Occipital lobe (tissue), 2 donors: ENCODE data around the gene SLC33A1. TPM values are rescaled to one million over a fixed set of nuclear protein-coding genes. Genes with fewer than 3 reads are reported as not detected.
"Not testable (repeated sequence)": the region's sequence is repeated elsewhere in the genome, so short reads cannot be mapped to it uniquely, and the experiment has no call there.

Source experiments
- DNase-seq: peaks from one replicate; lab custom pipeline; 2025; lab: John Stamatoyannopoulos, UW
- total RNA-seq: library from RNA; depleted of rRNA; stranded (reverse); fragments of >200 nt; gene quantifications from one replicate; pipeline ENCODE4 v1.2.3, GENCODE V29; 2014

Gene SLC33A1
- total RNA-seq, result 54.1 TPM

DNA sequence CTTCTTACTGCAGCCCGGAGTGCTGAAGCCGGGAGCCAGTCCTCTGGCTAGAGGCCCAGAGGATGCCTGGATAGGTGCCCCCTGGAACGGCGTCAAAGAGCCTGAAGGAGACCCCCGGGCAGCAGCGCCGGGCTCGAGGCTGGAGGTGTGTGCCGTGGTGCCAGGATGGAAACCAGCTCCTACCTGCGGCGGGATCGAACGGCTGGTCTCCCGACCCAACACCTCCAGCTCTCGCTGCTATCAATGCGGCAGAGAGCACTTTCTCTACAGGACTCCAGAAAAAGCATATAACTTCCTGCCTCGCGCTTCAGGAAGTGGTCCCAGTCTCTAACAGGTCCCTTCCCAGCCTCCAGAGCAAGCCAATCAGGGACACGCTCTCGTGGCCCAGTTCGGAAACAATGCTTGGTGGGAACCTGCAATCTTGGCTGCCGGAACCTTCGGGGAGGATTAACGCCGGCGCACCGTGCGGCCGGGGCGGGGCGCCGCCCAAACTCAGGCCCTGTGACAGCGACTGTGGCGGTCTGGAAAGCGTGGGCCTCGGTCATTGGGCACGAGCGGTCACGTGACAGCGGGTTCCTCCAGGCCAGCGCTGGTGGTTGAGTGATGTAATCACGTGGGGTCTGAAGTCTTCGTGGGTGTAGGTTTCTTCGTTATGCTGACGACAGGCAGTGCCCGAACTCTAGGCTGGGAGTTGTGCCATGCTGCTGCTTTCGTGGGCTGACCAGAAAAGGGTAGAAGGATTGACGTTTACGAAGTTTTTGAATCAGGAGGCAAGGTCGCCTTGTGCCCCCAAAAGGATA is at the start of gene SLC33A1:
Gene SLC33A1, minus strand, starts transcription at position 287 of the 800 bp plus-strand sequence. CDS start 430 bp downstream, outside the sequence.
- peak; percentile 99 for DNase-seq

DNA sequence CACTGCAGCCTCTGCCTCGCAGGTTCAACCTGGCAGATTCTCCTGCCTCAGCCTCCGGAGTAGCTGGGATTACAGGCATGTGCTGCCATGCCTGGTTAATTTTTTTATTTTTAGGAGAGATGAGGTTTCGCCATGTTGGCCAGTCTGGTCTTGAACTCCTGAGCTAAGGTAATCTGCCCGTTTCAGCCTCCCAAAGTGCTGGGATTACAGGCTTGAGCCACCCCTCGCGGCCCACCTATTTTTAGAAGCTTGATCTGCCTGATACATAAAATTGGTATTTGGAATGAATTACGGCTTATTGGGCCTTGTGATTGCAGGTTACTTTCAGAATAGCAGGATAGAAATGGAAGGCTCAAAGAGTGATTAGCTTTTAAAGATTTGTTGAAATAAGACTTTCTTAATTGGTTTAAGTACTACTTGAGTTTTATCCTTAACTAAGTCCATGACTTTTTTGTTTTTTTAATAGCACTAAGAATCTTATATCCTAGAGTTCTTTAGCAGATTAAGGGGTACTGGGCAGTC is 41.2 kb upstream of the SLC33A1 start:
- DNase-seq, result no peak

DNA sequence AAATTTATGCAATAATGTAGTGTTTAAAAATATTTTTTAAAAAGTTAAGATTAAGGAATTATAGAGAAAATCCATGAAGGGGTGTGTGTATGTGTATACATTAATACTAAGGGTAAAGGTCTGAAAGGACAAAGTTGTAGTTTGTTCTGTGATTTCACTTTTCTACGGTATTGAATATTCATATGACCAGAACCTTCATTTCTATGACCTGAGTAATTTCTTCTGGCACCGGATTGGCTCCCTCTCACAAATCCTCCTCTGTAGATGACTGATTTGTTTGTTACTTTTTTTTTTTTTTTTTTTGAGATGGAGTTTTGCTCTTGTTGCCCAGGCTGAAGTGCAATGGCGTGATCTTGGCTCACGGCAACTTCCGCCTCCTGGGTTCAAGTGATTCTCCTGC is 37.1 kb upstream of the SLC33A1 start:
- DNase-seq, result no peak

DNA sequence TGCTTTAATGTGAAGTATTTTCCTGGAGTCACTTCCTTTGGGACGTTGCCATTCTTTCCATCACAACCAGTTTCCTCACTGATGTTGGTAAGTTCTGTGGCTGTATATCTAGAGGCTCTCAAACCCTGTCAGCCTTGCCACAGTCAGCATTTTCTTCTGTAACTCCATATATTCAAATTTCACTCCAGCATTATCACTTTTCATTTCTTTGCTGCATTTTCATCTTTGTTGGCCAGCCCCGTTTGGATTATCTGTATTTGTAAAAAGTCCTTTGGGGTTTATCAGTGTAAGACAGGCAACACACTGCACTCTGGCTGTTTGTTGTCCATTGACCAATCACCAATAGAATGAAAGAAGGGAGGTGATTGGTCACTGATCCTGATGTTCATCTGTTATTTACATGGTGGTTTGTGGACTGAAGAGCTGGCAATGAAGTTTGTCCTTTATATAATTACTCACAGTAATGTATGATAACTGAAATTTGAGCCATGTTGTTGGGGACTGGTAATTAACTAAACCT is 36.5 kb upstream of the SLC33A1 start:
- DNase-seq, result no peak

DNA sequence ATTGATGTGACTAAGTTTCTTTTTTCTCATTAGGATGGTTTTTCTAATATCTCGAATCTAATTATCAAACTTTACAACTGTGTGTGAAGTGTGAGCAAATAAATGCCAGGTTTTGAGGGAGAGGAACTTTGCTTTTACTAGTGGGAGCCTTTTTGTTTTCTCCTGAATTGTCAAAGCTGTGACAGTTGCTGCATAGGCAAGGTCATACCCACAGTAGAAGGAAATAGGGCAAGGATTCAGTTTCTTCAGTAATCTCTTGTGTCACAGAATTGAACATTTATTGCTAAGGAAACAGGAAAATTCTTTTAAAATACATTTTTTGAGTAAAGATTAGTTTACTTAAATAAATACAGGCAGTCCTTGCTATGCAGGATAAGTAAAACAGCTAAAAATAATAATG is 35.7 kb upstream of the SLC33A1 start:
- DNase-seq, result no peak

DNA sequence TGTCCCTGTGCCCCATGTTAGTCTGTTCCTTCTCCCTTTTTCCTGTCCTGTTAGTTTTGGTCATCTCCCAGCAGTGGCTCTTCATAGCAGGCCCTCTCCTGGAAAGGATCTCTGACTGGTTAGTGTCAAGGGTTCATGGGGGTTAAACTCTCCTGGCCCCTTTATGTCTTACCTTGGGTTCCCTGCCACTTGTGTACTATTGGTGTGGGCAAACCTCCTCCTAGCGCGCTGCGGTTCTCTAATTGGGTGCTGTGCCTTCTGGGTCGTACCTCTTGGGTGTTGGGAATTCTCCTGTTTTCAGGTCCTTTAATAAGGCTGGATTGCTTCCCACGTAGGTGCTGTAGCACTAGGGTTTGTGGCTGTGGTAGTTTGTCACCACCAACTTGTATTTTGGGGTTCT is 35.0 kb upstream of the SLC33A1 start:
- no peak for DNase-seq

DNA sequence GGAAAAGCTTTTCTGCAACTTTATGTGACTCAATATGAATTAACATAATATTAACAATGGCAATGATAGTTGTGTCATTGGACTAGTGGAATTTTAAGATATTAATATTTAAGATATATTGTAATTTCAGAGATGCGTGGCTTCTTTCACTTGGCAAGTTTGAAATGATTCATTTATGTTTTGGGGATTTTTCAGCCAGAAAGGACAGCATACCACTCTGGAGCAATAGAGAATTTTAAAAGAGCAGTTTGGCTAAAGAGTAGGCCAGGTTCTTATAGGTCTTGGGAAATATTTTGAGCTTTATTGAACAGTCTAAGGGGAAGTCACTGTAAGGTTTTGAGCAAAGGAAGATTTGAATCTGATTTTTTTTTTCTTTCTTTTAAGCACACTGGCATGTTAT is 32.7 kb upstream of the SLC33A1 start:
- DNase-seq, result no peak

DNA sequence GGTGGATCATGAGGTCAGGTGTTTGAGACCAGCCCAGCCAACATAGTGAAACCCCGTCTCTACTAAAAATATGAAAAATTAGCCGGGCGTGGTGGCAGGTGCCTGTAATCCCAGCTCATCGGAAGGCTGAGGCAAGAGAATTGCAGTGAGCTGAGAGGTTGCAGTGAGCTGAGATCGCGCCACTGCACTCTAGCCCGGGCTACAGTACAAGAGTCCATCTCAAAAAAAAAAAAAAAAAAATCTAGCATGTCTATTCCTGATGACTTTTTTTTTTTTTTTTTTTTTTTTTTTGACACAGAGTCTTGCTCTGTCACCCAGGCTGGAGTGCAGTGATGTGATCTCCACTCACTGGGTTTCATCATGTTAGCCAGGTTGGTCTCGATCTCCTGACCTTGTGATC is 32.1 kb upstream of the SLC33A1 start:
- DNase-seq, result not testable (repeated sequence)

DNA sequence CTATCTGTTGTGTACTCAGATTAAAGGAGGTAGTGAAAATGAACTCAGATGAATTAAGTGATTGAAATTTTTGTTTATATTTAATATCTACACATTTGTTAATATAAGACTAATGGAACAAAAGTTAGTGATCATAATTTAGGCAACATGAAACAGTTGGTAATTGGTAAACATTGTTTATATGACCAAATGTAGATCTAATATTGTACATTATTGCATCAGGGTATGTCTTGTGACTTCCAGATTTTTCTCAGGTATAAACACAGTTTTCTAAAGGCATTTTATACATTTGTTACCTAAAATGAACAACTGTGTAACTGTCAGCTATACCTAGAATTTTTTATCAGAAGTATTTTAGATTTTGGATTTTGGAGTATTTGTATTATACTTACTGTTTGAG is 31.1 kb upstream of the SLC33A1 start:
- no peak for DNase-seq

DNA sequence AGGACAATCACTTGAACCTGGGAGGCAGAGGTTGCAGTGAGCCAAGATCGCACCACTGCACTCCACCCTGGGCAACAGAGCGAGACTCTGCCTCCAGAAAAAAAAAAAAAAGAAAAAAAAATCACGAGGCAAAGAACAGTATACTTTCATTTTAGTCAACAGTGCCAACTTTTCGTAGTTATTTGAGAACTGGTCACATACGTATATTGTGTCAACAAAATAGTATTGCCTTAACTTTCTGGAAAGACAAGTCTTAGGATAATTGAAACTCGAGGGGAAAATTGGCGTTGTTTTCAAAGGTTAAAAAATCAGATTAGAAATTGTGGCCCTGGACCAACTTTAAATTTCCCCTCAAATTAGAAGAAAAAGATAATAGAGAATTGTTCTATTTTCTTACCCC is 30.1 kb upstream of the SLC33A1 start:
- no peak for DNase-seq

DNA sequence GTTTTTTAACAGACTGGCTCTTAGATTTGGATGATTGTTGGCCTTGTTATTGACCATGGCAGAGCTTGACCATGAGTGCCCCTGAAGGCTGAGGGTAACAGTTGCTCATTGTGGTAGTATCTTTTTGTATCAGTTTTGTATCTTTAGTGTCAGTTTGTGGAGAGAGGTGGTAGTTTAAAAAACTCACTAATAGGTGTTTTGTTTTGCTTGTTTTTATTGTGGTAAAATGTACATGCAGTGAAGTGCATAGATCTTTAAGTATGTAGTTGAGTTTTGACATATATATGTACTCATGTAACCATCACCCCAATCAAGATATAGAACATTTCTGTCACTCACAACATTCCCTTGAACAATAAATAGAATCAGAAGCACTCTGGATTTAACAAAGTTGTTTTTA is 26.1 kb upstream of the SLC33A1 start:
- no peak for DNase-seq

DNA sequence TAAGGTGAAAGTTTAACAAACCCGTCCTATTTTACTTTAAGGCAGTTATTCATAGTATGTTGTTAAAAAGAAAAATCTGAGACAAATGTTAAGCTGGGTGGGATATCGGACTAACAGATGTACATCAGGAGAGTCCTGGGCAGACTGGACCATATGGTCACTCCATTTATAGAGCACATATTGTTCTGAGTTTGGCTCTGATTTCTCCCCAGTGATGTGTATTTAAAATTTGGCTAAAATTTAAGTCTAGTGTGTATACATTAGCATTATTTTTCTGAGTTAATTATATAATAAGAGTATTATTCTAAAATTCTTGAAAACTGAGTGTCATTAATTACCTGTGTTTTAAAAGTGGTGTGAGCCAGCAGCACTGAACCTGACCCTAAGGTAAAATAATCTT is 22.3 kb upstream of the SLC33A1 start:
- DNase-seq, result no peak

DNA sequence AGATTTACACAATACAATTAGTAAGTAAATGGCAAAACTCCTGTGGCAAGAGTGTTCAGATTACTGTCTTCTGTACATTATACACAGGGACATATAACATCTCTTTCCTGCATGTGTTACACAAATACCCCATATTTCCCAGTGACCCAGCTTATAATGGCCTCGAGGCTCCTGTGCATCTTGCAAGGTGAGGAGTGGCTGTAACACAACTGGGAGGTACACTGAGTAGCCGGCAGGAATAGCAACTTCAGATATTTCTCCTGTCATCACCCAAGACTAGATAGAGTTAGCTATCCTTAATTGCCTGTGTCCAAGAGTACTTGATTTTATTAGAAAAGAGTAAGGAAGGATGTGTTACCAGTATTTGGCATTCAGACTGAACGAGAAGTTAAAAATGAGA is 21.8 kb upstream of the SLC33A1 start:
- no peak for DNase-seq

DNA sequence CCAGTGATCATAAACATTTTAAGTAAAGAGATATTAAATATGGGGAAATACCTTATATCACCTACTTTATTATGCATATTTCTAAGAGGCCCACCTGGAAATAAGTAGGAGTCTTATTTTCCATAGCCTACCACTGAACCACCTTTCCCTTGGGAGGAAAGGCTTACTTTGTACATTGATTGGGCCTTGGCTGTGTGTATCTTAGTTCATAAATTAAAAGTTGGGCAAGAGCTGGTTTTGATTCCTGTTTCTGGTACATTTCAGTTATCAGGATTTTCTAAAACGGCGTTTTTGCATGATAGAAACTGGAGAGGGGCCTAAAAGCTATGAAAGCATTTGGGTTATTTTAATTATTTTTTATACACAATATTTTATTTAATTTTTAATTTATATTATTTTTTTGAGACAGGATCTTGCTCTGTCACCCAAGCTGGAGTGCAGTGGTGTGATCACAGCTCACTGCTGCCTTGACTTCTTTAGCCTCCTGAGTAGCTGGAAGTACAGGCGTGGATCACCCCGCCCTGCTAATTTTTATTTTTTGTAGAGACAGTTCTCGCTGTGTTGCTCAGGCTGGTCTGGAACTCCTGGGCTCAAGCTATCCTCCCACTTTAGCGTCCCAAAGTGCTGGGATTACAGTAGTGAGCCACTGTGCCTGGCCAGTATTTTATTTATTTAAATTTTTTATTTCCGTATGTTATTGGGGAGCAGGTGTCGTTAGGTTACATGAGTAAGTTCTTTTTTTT is 18.8 kb upstream of the SLC33A1 start:
- DNase-seq, result no peak

DNA sequence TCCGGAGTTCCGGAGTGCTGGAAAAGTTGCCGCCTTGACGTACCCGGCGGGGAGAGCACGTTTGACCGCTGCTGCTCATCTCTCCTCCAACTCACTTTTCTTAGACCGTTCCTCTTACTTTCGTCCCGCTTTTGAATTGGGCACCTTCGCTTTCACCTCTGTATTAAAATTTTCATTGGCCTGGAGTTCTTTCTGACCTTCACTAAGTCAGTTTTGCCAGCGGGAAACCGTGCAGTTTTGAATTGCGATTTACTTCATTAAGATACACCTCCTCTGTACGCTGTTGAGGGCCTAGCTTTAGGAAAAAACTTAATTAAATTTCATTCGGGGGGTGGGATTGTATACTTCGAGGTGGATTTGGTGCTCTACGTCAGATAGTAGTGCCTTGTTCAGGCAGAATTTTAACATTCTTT is 17.5 kb upstream of the SLC33A1 start:
- DNase-seq, result no peak

DNA sequence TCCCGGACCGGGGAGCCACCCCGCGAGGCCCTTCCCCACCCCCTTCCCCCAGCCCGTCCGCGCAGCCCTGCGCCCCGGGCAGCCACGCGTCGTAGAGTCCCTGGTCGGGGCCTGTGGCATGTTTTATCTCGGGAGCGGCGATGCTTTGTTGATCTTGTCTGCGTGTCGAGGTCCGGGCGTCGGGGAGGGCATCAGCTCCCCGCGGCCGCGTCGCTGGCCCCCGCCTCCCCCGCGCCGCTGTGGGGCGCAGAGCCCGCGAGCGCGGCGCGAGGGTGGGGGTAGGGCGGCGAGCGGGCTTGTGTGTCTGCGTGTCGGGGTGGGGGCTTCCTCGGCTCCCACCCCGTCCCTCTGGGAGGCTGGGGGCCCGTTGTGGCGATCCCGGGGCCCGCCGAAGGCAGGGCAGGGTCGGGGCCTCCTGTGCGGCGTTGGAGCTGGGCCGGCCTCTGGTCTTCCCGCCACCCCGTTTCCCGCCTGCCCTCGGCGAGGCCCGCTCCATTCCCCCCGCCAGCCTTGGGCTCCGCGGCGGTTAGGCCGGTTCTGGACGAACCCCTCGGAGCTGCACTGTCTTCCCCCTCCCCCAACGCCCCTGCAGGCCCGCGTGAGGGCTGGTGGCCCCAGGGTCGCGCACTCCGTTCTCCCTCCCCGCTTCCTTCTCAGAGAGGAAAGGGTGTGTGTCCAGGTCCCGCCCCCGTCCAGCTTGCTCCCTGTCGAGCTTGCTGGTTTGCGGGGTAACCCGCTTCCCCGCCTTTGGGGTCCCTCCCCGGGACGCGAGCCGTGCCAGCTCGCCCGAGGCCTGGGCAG is 16.9 kb upstream of the SLC33A1 start:
- DNase-seq, result peak; percentile 45

DNA sequence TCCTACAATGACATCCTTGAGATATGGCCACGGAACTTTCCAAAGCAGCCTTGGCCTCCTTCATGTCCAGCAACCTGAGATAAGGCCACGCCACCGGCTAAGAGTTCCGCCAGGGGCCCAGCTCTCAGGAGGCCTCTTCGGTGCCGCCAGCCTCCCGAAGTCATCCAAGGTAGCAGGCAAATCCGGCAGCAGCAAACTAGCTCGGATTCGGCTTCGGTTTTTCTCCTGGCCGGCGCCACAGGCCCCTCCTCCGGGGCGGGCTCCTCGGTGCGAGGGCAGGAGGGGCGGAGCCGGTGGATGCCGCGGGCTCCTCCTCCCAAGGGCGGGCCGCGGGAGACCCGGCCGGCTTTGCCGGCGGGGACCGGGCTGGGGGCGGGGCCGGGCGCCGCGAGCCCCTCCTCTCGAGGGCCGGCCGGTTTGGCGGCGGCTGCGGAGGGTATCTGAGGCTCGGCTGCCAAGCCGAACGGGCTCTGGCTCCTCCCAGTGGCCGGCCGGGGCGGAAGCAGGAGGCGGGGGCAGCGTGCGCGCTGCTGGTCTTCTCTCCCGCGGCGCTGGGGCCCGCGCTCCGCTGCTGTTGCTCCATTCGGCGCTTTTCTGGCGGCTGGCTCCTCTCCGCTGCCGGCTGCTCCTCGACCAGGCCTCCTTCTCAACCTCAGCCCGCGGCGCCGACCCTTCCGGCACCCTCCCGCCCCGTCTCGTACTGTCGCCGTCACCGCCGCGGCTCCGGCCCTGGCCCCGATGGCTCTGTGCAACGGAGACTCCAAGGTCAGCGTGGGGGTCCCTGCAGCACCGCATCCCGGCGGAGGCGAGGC is 16.1 kb upstream of the SLC33A1 start, which contains the start of gene GMPS:
Gene GMPS, plus strand, starts transcription at position 518 of the 812 bp plus-strand sequence. Its CDS starts 221 bp downstream, at position 739.
- peak; percentile 96 for DNase-seq

DNA sequence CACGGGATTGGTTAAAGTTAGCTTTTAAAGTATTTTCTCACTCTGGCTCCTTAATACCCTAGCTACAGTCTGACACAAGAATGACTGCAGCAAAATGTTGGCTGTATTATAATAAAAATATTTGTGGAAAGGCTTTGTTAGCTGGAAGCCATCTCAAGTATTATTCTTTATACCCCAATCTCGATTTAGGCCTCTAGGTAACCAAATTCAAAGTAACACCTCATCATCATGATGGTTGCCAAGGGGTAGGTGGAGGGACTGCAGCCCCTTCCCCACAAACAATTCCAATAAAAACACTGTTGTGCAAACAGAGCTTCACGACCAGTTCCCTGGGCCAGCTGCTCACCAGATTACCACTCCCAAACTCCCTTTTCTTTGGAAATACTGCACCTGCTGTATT is 15.5 kb upstream of the SLC33A1 start:
- DNase-seq, result no peak

DNA sequence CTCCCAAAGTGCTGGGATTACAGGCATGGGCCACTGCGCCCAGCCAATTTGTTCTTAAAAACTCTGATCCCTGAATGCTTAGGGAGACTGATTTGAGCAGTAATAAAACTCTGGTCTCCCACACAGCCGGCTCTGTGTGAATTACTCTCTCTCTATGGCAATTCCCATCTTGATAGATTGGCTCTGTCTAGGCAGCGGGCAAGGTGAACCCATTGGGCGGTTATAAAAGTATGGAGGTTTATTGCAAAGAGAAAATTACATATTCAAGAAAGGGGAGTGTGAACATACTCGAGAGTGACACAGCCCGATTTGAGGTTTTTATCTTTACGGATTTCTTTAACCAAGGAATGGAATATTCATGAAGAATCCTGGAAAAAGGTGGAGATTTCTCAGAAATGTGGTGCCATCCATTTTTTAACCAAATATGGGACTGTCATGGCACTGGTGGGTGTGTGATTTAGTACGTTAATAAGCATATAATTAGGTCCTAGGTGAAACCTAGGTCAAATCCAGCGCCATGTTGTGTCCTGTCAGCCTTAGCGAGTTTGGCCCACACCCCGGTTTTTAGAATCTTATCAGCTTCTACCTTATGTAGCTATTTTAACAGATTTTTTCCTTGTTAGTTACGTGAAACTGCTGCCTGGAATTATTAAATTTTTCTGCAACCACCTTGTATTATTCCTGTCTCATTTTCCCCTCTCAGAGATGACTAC is 9.0 kb upstream of the SLC33A1 start:
- DNase-seq, result no peak
